ENCODE data around the gene SLC1A4. TPM values are rescaled to one million over a fixed set of nuclear protein-coding genes. Genes with fewer than 3 reads are reported as not detected.

SLC1A4 gene
- total RNA-seq, 1 donor from 2014 or later = 45.9 TPM

GRCh38 chr2:64978514-64979268 is 10.5 kb upstream of the SLC1A4 start:
- Mint-ChIP-seq H3K36me3 (ENCODE audit: low read depth, unreplicated experiment) (no peaks in the 10 kb centered on the region), H3K4me1 (ENCODE audit: low read depth, unreplicated experiment) (peaks cover 32% of the 10 kb centered on the region), H3K4me3 (ENCODE audit: unreplicated experiment) (no peak overlapping the region), H3K27me3 (ENCODE audit: low read depth, unreplicated experiment) (no peaks in the 10 kb centered on the region), H3K27ac (ENCODE audit: unreplicated experiment) (no peak overlapping the region), H3K9me3 (ENCODE audit: unreplicated experiment) (no peaks in the 10 kb centered on the region)
- FAIRE-seq (no peak), DNase-seq (ENCODE audit: low read depth) (peak; percentile 68)
- Histone ChIP-seq H3K9ac (ENCODE audit: low read length) (no peak overlapping the region), H3K36me3 (ENCODE audit: insufficient read depth, low read length) (no peaks in the 10 kb centered on the region), H3K4me3 (ENCODE audit: insufficient read depth, low read depth, low read length) (no peak overlapping the region), H3K9me3 (ENCODE audit: insufficient read depth, low read depth, low read length) (no peaks in the 10 kb centered on the region), H3K27me3 (ENCODE audit: insufficient read depth, low read length) (no peaks in the 10 kb centered on the region), H3K79me2 (ENCODE audit: insufficient read depth, low read length) (no peaks in the 10 kb centered on the region), H3K4me1 (ENCODE audit: insufficient read depth, low read length) (peaks cover 24% of the 10 kb centered on the region), H3K4me2 (ENCODE audit: low read length) (no peak overlapping the region), H4K20me1 (ENCODE audit: insufficient read depth, low read length) (no peaks in the 10 kb centered on the region), H2AFZ (ENCODE audit: low read depth, low read length) (no peak overlapping the region), H3K27ac (ENCODE audit: low read depth, low read length) (no peak overlapping the region)
- TF ChIP-seq EZH2 (IDR thresholded peaks at IDR 0.05; ENCODE audit: insufficient read depth, low read length) = no peak
- TF ChIP-seq, protein P1, sequence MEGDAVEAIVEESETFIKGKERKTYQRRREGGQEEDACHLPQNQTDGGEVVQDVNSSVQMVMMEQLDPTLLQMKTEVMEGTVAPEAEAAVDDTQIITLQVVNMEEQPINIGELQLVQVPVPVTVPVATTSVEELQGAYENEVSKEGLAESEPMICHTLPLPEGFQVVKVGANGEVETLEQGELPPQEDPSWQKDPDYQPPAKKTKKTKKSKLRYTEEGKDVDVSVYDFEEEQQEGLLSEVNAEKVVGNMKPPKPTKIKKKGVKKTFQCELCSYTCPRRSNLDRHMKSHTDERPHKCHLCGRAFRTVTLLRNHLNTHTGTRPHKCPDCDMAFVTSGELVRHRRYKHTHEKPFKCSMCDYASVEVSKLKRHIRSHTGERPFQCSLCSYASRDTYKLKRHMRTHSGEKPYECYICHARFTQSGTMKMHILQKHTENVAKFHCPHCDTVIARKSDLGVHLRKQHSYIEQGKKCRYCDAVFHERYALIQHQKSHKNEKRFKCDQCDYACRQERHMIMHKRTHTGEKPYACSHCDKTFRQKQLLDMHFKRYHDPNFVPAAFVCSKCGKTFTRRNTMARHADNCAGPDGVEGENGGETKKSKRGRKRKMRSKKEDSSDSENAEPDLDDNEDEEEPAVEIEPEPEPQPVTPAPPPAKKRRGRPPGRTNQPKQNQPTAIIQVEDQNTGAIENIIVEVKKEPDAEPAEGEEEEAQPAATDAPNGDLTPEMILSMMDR (IDR thresholded peaks at IDR 0.05; ENCODE audit: insufficient read depth, low read depth, low read length) = no peak

DNA sequence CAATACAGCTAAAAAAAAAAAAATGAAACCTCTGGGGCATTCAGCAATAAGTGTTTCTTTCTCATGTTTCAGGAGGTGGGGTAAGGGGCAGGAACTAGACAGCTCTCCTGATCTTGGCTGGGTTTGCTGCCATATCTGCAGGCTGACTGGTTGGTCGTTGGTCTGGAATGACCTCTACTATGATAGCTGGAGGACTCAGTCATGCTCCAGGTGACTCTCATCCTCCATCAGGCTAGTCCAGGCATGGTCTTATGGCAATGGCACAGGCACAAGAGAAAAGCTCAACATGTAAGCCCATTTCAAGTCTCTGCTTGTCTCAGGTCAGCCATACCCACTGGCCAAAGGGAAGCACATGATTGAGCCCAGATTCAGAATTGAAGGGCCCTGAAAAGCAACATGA is 9.5 kb upstream of the SLC1A4 start:
- Mint-ChIP-seq H3K9me3 (ENCODE audit: unreplicated experiment) (no peaks in the 10 kb centered on the region), H3K27ac (ENCODE audit: unreplicated experiment) (no peak overlapping the region), H3K4me3 (ENCODE audit: unreplicated experiment) (no peak overlapping the region), H3K27me3 (ENCODE audit: low read depth, unreplicated experiment) (peaks cover 1% of the 10 kb centered on the region), H3K4me1 (ENCODE audit: low read depth, unreplicated experiment) (peaks cover 26% of the 10 kb centered on the region), H3K36me3 (ENCODE audit: low read depth, unreplicated experiment) (no peaks in the 10 kb centered on the region)
- Histone ChIP-seq H3K27me3 (ENCODE audit: insufficient read depth, low read length) (no peaks in the 10 kb centered on the region), H3K27ac (ENCODE audit: low read depth, low read length) (no peak overlapping the region), H3K4me2 (ENCODE audit: low read length) (no peak overlapping the region), H2AFZ (ENCODE audit: low read depth, low read length) (no peak overlapping the region), H3K79me2 (ENCODE audit: insufficient read depth, low read length) (no peaks in the 10 kb centered on the region), H3K4me1 (ENCODE audit: insufficient read depth, low read length) (peaks cover 19% of the 10 kb centered on the region), H3K9ac (ENCODE audit: low read length) (no peak overlapping the region), H3K4me3 (ENCODE audit: insufficient read depth, low read depth, low read length) (no peak overlapping the region), H3K9me3 (ENCODE audit: insufficient read depth, low read depth, low read length) (no peaks in the 10 kb centered on the region), H4K20me1 (ENCODE audit: insufficient read depth, low read length) (no peaks in the 10 kb centered on the region), H3K36me3 (ENCODE audit: insufficient read depth, low read length) (no peaks in the 10 kb centered on the region)
- TF ChIP-seq, protein P1 (IDR thresholded peaks at IDR 0.05; ENCODE audit: insufficient read depth, low read depth, low read length) = no peak
- TF ChIP-seq EZH2 (IDR thresholded peaks at IDR 0.05; ENCODE audit: insufficient read depth, low read length) = no peak
- FAIRE-seq (no peak), DNase-seq (ENCODE audit: low read depth) (no peak)

DNA sequence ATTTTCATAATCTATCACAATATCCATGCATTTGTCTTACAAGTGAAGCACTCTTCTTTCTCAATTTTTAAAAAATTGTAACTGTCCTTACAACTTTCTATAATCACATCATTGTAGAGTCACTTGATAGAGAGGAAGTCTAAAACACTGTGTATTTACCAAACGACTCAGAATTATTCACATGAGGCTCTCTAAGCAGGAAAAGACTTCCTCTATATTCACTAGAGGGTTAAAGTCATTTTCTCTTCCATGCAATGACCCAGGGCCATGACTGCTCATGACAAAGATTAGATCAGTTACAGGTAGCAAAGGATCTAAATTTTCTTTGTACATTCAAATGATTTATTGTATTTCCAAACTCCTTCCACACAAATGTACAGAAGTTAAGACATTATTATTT is 9.0 kb upstream of the SLC1A4 start:
- no peaks in the 10 kb centered on the region for H3K36me3 ChIP-seq (ENCODE audit: insufficient read depth, low read length)
- Mint-ChIP-seq H3K36me3 (ENCODE audit: low read depth, unreplicated experiment) (no peaks in the 10 kb centered on the region), H3K4me3 (ENCODE audit: unreplicated experiment) (no peak overlapping the region), H3K27me3 (ENCODE audit: low read depth, unreplicated experiment) (peaks cover 3% of the 10 kb centered on the region), H3K4me1 (ENCODE audit: low read depth, unreplicated experiment) (peaks cover 22% of the 10 kb centered on the region), H3K9me3 (ENCODE audit: unreplicated experiment) (no peaks in the 10 kb centered on the region), H3K27ac (ENCODE audit: unreplicated experiment) (no peak overlapping the region)
- FAIRE-seq (no peak), DNase-seq (ENCODE audit: low read depth) (no peak)
- no peak overlapping the region for H3K9ac ChIP-seq (ENCODE audit: low read length)
- no peak overlapping the region for H2AFZ ChIP-seq (ENCODE audit: low read depth, low read length)
- no peak for TF ChIP-seq EZH2 (IDR thresholded peaks at IDR 0.05; ENCODE audit: insufficient read depth, low read length)
- TF ChIP-seq, protein P1 (IDR thresholded peaks at IDR 0.05; ENCODE audit: insufficient read depth, low read depth, low read length) = no peak
- H3K27ac ChIP-seq (ENCODE audit: low read depth, low read length) = no peak overlapping the region
- H3K4me3 ChIP-seq (ENCODE audit: insufficient read depth, low read depth, low read length) = no peak overlapping the region
- H3K79me2 ChIP-seq (ENCODE audit: insufficient read depth, low read length) = no peaks in the 10 kb centered on the region
- H3K4me2 ChIP-seq (ENCODE audit: low read length) = no peak overlapping the region
- H3K4me1 ChIP-seq (ENCODE audit: insufficient read depth, low read length) = peaks cover 15% of the 10 kb centered on the region
- H3K27me3 ChIP-seq (ENCODE audit: insufficient read depth, low read length) = no peaks in the 10 kb centered on the region
- H3K9me3 ChIP-seq (ENCODE audit: insufficient read depth, low read depth, low read length) = no peaks in the 10 kb centered on the region
- H4K20me1 ChIP-seq (ENCODE audit: insufficient read depth, low read length) = no peaks in the 10 kb centered on the region
